Thyroid gland (tissue), 4 donors: ENCODE results near the gene CXCL5.

Source experiments
- POLR2A ChIP-seq, 2 donors: fragments of 450-650 bp; IDR thresholded peaks; one replicate each; pipeline ENCODE4 v1.6.1; 2017; ENCODE audit warnings: antibody characterized with exemption in 2 of 2, mild to moderate bottlenecking in 2 of 2, moderate library complexity in 1 of 2
- TF ChIP-seq, protein P1 (sequence below), 6 experiments: fragments of 200-600 bp in 3 of 6; fragments of 450-650 bp in 3 of 6; sonication (generic) in 3 of 6; IDR thresholded peaks; one replicate each; pipeline ENCODE4 v1.5.1; 2016 to 2019; ENCODE audit warnings: antibody characterized with exemption in 6 of 6, mild to moderate bottlenecking in 2 of 6, inconsistent platforms in 1 of 6, moderate library complexity in 1 of 6

DNA sequence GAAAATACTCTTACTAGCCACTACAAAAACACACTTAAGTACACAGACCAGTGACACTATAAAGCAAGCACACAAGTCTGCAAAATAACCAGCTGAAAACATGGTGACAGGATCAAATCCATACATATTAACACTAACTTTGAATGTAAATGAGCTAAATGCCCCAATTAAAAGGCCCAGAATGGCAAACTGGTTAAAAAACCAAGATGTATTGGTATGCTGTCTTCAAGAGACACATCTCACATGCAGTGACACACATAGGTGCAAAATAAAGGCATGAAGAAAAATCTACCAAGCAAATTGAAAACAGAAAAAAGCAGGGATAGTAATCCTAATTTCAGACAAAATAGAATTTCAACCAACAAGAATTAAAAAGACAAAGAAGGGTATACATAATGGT lies 27.5 kb downstream of the CXCL5 start:
- TF ChIP-seq POLR2A (IDR thresholded peaks at IDR 0.05), result no peak
- TF ChIP-seq, protein P1, sequence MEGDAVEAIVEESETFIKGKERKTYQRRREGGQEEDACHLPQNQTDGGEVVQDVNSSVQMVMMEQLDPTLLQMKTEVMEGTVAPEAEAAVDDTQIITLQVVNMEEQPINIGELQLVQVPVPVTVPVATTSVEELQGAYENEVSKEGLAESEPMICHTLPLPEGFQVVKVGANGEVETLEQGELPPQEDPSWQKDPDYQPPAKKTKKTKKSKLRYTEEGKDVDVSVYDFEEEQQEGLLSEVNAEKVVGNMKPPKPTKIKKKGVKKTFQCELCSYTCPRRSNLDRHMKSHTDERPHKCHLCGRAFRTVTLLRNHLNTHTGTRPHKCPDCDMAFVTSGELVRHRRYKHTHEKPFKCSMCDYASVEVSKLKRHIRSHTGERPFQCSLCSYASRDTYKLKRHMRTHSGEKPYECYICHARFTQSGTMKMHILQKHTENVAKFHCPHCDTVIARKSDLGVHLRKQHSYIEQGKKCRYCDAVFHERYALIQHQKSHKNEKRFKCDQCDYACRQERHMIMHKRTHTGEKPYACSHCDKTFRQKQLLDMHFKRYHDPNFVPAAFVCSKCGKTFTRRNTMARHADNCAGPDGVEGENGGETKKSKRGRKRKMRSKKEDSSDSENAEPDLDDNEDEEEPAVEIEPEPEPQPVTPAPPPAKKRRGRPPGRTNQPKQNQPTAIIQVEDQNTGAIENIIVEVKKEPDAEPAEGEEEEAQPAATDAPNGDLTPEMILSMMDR (IDR thresholded peaks at IDR 0.05), result no peak
